ENCODE data around the gene KRT80.

KRT80 gene

DNA sequence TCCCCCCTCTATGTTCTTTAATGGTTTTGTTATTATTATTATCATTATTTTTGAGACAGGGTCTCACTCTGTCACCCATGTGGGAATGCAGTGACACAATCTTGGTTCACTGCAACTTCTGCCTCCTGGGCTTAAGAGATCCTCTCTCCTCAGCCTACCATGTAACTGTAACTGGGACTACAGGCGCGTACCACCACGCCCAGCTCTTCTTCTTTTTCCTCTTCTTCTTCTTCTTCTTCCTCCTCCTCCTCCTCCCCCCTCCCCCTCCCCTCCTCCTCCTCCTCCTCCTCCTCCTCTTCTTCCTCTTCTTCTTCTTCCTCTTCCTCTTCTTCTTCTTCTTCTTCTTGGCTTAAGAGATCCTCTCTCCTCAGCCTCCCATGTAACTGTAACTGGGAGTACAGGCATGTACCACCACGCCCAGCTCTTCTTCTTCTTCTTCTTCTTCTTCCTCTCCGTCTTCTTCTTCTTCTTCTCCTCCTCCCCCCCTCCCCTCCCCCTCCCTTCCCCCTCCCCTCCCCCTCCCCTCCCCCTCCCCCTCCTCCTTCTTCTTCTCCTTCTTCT is 35.9 kb upstream of the KRT80 start:
- no peak for DNase-seq (ENCODE audit: low read depth)
- no peak for TF ChIP-seq CTCF (IDR thresholded peaks at IDR 0.05; ENCODE audit: control insufficient read depth, extremely low read depth, insufficient read depth)
- H3K4me3 ChIP-seq (ENCODE audit: low read depth, low read length) = no peak overlapping the region

DNA sequence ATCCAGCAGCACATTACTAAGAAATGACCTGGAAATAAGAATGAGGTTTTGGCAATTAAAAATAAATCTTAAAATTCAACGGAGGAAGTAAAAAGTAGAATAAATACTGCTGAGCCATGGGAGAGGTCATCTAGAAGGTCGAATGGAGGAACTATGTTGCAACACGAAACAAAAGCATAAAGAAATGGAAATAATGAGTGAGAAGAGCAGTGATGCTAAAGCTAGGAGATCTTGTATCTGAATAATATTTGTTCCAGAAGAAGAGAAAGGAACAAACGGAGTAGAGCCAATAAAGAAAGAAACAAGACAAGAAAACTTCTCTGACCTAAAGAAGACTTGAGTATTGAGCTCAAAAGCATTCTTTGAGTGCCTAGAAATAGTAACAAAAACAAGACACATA is 34.6 kb upstream of the KRT80 start:
- H3K4me3 ChIP-seq (ENCODE audit: low read depth, low read length) = no peak overlapping the region
- TF ChIP-seq CTCF (IDR thresholded peaks at IDR 0.05; ENCODE audit: control insufficient read depth, extremely low read depth, insufficient read depth) = no peak
- DNase-seq (ENCODE audit: low read depth) = no peak

- TF ChIP-seq CTCF (IDR thresholded peaks at IDR 0.05; ENCODE audit: control insufficient read depth, extremely low read depth, insufficient read depth) = no peak
- no peak overlapping the region for H3K4me3 ChIP-seq (ENCODE audit: low read depth, low read length)
- DNase-seq (ENCODE audit: low read depth) = peak; percentile 21
Measured at GRCh38 chr12:52225752-52226151, 33.9 kb upstream of the KRT80 start.

- DNase-seq (ENCODE audit: low read depth) = no peak
- no peak for TF ChIP-seq CTCF (IDR thresholded peaks at IDR 0.05; ENCODE audit: control insufficient read depth, extremely low read depth, insufficient read depth)
- H3K4me3 ChIP-seq (ENCODE audit: low read depth, low read length) = no peak overlapping the region
Measured at GRCh38 chr12:52224151-52224550, 32.3 kb upstream of the KRT80 start.

DNA sequence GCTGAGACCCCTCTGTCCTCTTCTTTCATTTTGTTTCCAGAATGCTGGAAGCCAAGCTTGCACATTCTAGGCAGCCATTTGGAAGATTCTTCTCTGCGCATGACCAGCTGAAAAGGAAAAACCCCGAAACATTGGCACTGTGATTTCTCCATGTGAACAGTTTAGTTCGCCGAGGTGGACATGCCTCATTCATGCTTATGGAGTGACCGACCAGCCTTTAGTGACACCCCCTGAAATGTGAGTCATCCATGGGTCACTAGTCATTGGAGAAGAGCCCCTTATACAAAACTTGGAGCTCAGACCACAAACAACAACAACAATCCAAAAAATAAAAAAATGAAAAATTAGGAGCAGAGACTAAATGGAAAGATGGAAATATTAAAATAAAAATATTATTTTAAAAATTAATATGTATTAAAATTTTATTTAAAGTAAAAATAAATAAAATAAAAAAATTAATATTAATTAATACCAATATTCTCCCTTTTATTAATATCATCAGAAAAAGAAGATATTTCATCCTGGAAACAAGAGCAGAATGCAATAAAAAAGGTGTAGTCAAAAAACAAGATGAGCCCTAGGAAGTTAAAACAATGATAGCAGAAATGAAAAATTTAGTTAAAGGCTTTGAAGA is 31.7 kb upstream of the KRT80 start:
- H3K4me3 ChIP-seq (ENCODE audit: low read depth, low read length) = no peak overlapping the region
- DNase-seq (ENCODE audit: low read depth) = no peak
- TF ChIP-seq CTCF (IDR thresholded peaks at IDR 0.05; ENCODE audit: control insufficient read depth, extremely low read depth, insufficient read depth) = no peak

GRCh38 chr12:52222692-52223091 is 30.9 kb upstream of the KRT80 start:
- DNase-seq (ENCODE audit: low read depth) = no peak
- H3K4me3 ChIP-seq (ENCODE audit: low read depth, low read length) = no peak overlapping the region

More at GRCh38 chr12:52222692-52223091, 30.9 kb upstream of the KRT80 start:
- TF ChIP-seq CTCF (IDR thresholded peaks at IDR 0.05; ENCODE audit: control insufficient read depth, extremely low read depth, insufficient read depth) = no peak

Data from LNCaP clone FGC (cell line).